ENCODE data around the gene NCAPD3. TPM values are rescaled to one million over a fixed set of nuclear protein-coding genes. Genes with fewer than 3 reads are reported as not detected.
"Not testable (repeated sequence)": the region's sequence is repeated elsewhere in the genome, so short reads cannot be mapped to it uniquely, and the experiment has no call there.

NCAPD3 gene
- total and polyA plus RNA-seq, 2 donors from 2014 or later, result 3.7 to 21.3 TPM

DNA sequence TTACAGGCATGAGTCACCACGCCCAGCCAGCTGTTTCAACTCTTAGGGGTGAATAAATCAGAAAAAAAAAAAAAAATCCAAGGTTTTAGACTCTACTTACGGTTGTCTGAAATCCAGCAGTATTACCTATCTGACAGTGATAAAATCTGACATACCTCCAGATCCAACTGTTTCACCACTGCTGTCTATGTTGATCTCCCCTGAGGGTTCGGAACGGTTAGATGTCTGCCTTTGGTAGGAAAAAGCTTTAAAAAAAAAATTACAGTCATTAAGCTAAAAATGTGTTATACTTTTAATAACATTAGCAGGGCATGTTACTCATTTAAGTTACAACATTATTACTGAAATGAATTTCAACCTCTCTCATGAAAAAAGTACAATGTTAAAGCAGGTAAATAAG, 21.1 kb downstream of the NCAPD3 start:
- H3K27me3 ChIP-seq (ENCODE audit: control insufficient read depth, insufficient read depth, low read length), result no peaks in the 10 kb centered on the region
- H3K9ac ChIP-seq (ENCODE audit: low read length in 3 of 3), result no peak overlapping the region
- DNase-seq (no peak), FAIRE-seq (no peak)
- H3K9me3 ChIP-seq (ENCODE audit: control insufficient read depth in 2 of 3, insufficient read depth in 1 of 3, low read length in 3 of 3), result no peaks in the 10 kb centered on the region
- H3K27ac ChIP-seq (ENCODE audit: low read depth in 2 of 2, low read length in 2 of 2), result no peak overlapping the region
- H3K4me1 ChIP-seq (ENCODE audit: control insufficient read depth in 2 of 3, insufficient read depth in 2 of 3, low read depth in 1 of 3, low read length in 3 of 3), result no peaks in the 10 kb centered on the region
- H3K36me3 ChIP-seq (ENCODE audit: control insufficient read depth in 2 of 3, insufficient read depth in 3 of 3, low read length in 3 of 3), result peaks cover 13 to 22% (median 14%) of the 10 kb centered on the region in 3 donors
- no peak for TF ChIP-seq CTCF (IDR thresholded peaks at IDR 0.05; ENCODE audit: borderline replicate concordance, extremely low read depth, insufficient read depth)
- no peak overlapping the region for H3K4me3 ChIP-seq (ENCODE audit: low read length in 3 of 3)
- intact Hi-C loops (cut with DNase I), result no loop called here

DNA sequence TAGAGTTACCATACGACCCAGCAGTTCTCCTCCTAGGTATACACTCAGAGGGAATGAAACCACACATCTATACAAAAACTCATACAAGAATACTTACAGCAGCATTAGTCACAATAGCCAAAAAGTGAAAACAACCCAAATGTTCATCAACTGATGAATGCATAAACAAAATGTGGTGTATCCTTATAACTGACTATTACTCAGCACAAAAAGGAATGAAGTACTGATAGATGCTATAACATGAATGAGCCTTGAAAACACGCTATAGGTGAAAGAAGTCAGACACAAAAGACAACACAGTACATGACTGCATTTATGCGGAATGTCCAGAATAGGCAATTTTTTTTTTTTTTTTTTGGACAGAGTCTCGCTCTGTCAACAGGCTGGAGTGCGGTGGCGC, 23.1 kb downstream of the NCAPD3 start:
- no peak for TF ChIP-seq CTCF (IDR thresholded peaks at IDR 0.05; ENCODE audit: borderline replicate concordance, extremely low read depth, insufficient read depth)
- peaks cover 5 to 13% (median 11%) of the 10 kb centered on the region in 3 donors for H3K36me3 ChIP-seq (ENCODE audit: control insufficient read depth in 2 of 3, insufficient read depth in 3 of 3, low read length in 3 of 3)
- H3K4me3 ChIP-seq (ENCODE audit: low read length in 3 of 3), result no peak overlapping the region
- H3K27me3 ChIP-seq (ENCODE audit: control insufficient read depth, insufficient read depth, low read length), result no peaks in the 10 kb centered on the region
- H3K9ac ChIP-seq (ENCODE audit: low read length in 3 of 3), result no peak overlapping the region
- FAIRE-seq (no peak), DNase-seq (no peak)
- no peak overlapping the region for H3K27ac ChIP-seq (ENCODE audit: low read depth in 2 of 2, low read length in 2 of 2)
- no peaks in the 10 kb centered on the region for H3K4me1 ChIP-seq (ENCODE audit: control insufficient read depth in 2 of 3, insufficient read depth in 2 of 3, low read depth in 1 of 3, low read length in 3 of 3)
- intact Hi-C loops (cut with DNase I), result no loop called here
- no peaks in the 10 kb centered on the region for H3K9me3 ChIP-seq (ENCODE audit: control insufficient read depth in 2 of 3, insufficient read depth in 1 of 3, low read length in 3 of 3)

GRCh38 chr11:134199531-134199930, 24.2 kb downstream of the NCAPD3 start:
- intact Hi-C loops (cut with DNase I), result no loop called here
- no peak for TF ChIP-seq CTCF (IDR thresholded peaks at IDR 0.05; ENCODE audit: borderline replicate concordance, extremely low read depth, insufficient read depth)
- Histone ChIP-seq H3K4me3 (ENCODE audit: low read length in 3 of 3) (no peak overlapping the region), H3K36me3 (ENCODE audit: control insufficient read depth in 2 of 3, insufficient read depth in 3 of 3, low read length in 3 of 3) (peaks cover 5 to 12% (median 11%) of the 10 kb centered on the region in 3 donors), H3K27me3 (ENCODE audit: control insufficient read depth, insufficient read depth, low read length) (no peaks in the 10 kb centered on the region), H3K27ac (ENCODE audit: low read depth in 2 of 2, low read length in 2 of 2) (no peak overlapping the region), H3K9me3 (ENCODE audit: control insufficient read depth in 2 of 3, insufficient read depth in 1 of 3, low read length in 3 of 3) (no peaks in the 10 kb centered on the region), H3K4me1 (ENCODE audit: control insufficient read depth in 2 of 3, insufficient read depth in 2 of 3, low read depth in 1 of 3, low read length in 3 of 3) (no peaks in the 10 kb centered on the region), H3K9ac (ENCODE audit: low read length in 3 of 3) (no peak overlapping the region)
- DNase-seq, result no peak
- FAIRE-seq, result no peak

GRCh38 chr11:134196756-134197155, 27.0 kb downstream of the NCAPD3 start:
- Histone ChIP-seq H3K4me3 (ENCODE audit: low read length in 3 of 3) (no peak overlapping the region), H3K27ac (ENCODE audit: low read depth in 2 of 2, low read length in 2 of 2) (no peak overlapping the region), H3K9ac (ENCODE audit: low read length in 3 of 3) (no peak overlapping the region), H3K9me3 (ENCODE audit: control insufficient read depth in 2 of 3, insufficient read depth in 1 of 3, low read length in 3 of 3) (no peaks in the 10 kb centered on the region), H3K36me3 (ENCODE audit: control insufficient read depth in 2 of 3, insufficient read depth in 3 of 3, low read length in 3 of 3) (peaks cover 12 to 23% (median 15%) of the 10 kb centered on the region in 3 donors), H3K27me3 (ENCODE audit: control insufficient read depth, insufficient read depth, low read length) (no peaks in the 10 kb centered on the region), H3K4me1 (ENCODE audit: control insufficient read depth in 2 of 3, insufficient read depth in 2 of 3, low read depth in 1 of 3, low read length in 3 of 3) (no peaks in the 10 kb centered on the region)
- intact Hi-C loops (cut with DNase I), result no loop called here
- no peak for TF ChIP-seq CTCF (IDR thresholded peaks at IDR 0.05; ENCODE audit: borderline replicate concordance, extremely low read depth, insufficient read depth)
- DNase-seq, result no peak
- no peak for FAIRE-seq

- H3K27ac ChIP-seq (ENCODE audit: low read depth in 2 of 2, low read length in 2 of 2); DNase-seq; H3K9me3 ChIP-seq (ENCODE audit: control insufficient read depth in 2 of 3, insufficient read depth in 1 of 3, low read length in 3 of 3); H3K4me1 ChIP-seq (ENCODE audit: control insufficient read depth in 2 of 3, insufficient read depth in 2 of 3, low read depth in 1 of 3, low read length in 3 of 3); FAIRE-seq; H3K27me3 ChIP-seq (ENCODE audit: control insufficient read depth, insufficient read depth, low read length); H3K4me3 ChIP-seq (ENCODE audit: low read length in 3 of 3); H3K9ac ChIP-seq (ENCODE audit: low read length in 3 of 3); intact Hi-C loops (cut with DNase I): not testable (repeated sequence)
- peaks cover 10 to 43% (median 19%) of the 10 kb centered on the region in 3 donors for H3K36me3 ChIP-seq (ENCODE audit: control insufficient read depth in 2 of 3, insufficient read depth in 3 of 3, low read length in 3 of 3)
These were observed 35.7 kb downstream of the NCAPD3 start for GRCh38 chr11:134188092-134188491.
